ENCODE data around the gene EMID1. TPM values are rescaled to one million over a fixed set of nuclear protein-coding genes. Genes with fewer than 3 reads are reported as not detected.
A peak's percentile ranks its signal among the peaks of the same experiment; 100 is the strongest.

EMID1 gene
- total RNA-seq, 1 experiment from 2014 or later: 6.1 TPM

DNA sequence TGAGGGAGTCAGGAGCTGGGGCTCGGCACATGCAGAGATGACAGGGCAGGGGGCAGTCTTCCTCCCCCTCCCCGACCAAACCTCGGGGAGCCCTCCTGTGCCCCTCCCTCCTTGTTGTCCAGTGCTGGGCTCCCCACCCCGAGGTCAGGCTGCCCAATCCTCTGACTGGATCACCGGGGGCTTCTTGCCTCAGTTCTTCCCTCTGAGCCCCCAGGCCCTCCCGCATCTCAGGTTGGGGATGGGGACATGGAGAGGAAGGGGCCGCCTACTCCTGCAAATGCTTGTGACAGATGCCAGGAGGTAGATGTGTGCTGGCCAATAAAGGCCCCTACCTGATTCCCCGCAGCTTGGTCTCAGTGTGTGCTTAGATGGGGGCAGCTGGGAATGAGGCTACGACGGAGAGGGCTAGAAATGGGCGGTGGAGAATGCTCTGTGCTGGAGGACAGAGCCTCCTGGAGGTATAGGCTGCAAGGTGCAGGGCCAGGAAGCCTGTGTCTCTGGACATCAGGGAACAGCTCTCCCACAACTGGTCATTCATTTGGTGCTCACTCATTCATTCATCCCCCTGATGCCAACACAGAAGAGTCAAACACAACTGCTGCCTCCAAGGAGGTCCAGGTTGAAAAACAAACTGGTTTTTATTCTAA is 53.7 kb downstream of the EMID1 start:
- 0 out of 2 replicates have a peak overlapping the region, but pooled peaks have one; percentile 25 for H3K27ac Mint-ChIP-seq
- H3K4me1 Mint-ChIP-seq: no peaks in the 10 kb centered on the region
- no peaks in the 10 kb centered on the region for H3K9me3 Mint-ChIP-seq
- H3K36me3 Mint-ChIP-seq: peaks cover 3% of the 10 kb centered on the region; the same call in 1 of the 2 replicates
- POLR2A ChIA-PET: no interaction called here
- H3K27me3 Mint-ChIP-seq (ENCODE audit: low read depth): no peaks in the 10 kb centered on the region
- DNase-seq (ENCODE audit: low spot score): peak; percentile 39
- TF ChIP-seq, protein P1, sequence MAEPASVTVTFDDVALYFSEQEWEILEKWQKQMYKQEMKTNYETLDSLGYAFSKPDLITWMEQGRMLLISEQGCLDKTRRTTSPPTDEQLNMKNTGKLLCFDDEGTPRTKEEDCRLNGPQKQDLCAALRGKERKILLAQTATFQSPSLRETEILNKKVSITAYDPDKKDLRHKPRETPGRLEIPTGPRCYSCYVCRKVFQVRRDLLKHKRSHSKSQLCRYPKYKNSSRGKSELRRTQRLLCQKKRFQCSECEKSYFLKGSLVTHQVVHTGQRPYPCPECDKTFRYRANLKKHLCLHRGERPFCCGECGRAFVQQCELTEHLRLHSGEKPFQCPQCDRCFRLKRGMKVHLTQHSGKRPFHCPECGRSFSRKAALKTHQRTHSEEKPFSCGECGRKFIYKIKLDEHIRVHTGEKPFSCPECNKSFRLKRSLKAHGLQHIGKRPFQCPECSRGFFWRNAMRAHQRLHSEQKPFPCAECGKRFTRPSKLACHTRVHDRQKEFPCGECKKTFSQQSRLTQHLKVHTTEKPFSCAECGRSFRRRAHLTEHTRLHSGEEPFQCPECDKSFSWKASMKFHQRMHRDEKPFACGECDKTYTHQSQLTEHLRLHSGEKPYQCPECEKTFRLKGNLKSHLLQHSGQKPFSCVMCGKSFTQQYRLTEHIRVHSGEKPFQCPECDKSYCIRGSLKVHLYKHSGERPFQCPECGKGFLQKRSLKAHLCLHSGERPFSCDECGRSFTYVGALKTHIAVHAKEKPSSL (CRISPR knock-in tag; conservative IDR thresholded peaks at IDR 0.05): no peak
- TF ChIP-seq SP1 (CRISPR knock-in tag; conservative IDR thresholded peaks at IDR 0.05) (no peak), ATF6 (CRISPR knock-in tag; IDR thresholded peaks at IDR 0.05) (no peak), ZNF121 (CRISPR knock-in tag; IDR thresholded peaks at IDR 0.05) (no peak), CBFB (CRISPR knock-in tag; IDR thresholded peaks at IDR 0.05; ENCODE audit: low read depth) (no peak), CDX4 (CRISPR knock-in tag; IDR thresholded peaks at IDR 0.05; ENCODE audit: borderline replicate concordance) (no peak), MYBL2 (CRISPR knock-in tag; IDR thresholded peaks at IDR 0.05) (no peak), GABPB1 (CRISPR knock-in tag; IDR thresholded peaks at IDR 0.05) (no peak), ZSCAN18 (CRISPR knock-in tag; IDR thresholded peaks at IDR 0.05) (no peak)
- TF ChIP-seq, protein P2, sequence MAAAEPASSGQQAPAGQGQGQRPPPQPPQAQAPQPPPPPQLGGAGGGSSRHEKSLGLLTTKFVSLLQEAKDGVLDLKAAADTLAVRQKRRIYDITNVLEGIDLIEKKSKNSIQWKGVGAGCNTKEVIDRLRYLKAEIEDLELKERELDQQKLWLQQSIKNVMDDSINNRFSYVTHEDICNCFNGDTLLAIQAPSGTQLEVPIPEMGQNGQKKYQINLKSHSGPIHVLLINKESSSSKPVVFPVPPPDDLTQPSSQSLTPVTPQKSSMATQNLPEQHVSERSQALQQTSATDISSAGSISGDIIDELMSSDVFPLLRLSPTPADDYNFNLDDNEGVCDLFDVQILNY (CRISPR knock-in tag; IDR thresholded peaks at IDR 0.05): no peak
- CTCF ChIA-PET: interaction anchor here (0.6 to 9.0 kb wide), 16 partner anchors 8 to 1158 kb away, joined by 3 to 52 read pairs (median 4); partner anchors contain the start of genes EWSR1, RHBDD3 and THOC5
- peak; percentile 80 for ATAC-seq
- H3K4me3 Mint-ChIP-seq: no peak overlapping the region

DNA sequence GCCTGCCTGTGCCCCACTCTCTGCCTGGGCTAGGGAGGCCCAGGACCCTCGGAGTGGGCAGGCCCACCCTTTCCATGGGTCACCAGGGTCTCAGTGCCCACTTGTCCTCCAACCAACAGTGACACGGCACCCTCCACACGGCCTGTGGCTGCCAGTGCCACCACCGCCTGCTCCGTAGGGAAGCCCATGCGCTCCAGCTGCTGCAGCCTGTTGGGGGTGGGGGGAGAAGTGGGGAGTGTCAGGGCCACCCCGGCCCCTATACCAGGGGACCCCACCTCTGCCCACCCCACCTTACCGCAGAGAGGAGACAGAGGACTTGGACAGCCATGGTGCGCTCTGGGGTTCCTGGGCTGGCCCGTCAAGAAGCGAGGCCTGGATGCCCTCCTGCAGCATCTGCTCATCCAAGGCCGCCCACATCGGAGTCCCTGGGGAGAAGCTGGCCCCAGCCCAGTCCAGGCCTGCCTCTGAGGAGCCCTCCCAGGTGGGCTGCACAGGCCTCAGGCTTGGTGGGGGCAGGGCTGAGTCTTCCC is 54.4 kb downstream of the EMID1 start:
- no peak for TF ChIP-seq CTCF (IDR thresholded peaks at IDR 0.05)
- no peak for TF ChIP-seq NFYB (CRISPR knock-in tag; conservative IDR thresholded peaks at IDR 0.05; ENCODE audit: low read depth)
- no peak for TF ChIP-seq MYBL2 (CRISPR knock-in tag; IDR thresholded peaks at IDR 0.05)
- no peak for TF ChIP-seq TCF7 (CRISPR knock-in tag; IDR thresholded peaks at IDR 0.05; ENCODE audit: low read depth)
- no peak for TF ChIP-seq FOXP1 (CRISPR knock-in tag; IDR thresholded peaks at IDR 0.05; ENCODE audit: borderline replicate concordance)
- TF ChIP-seq PRRX2 (CRISPR knock-in tag; IDR thresholded peaks at IDR 0.05): no peak
- no peak for TF ChIP-seq ZNF138 (CRISPR knock-in tag; conservative IDR thresholded peaks at IDR 0.05)
- TF ChIP-seq, protein P2 (CRISPR knock-in tag; IDR thresholded peaks at IDR 0.05): no peak
- no peak for TF ChIP-seq EMX1 (CRISPR knock-in tag; IDR thresholded peaks at IDR 0.05)
- TF ChIP-seq TEAD1 (CRISPR knock-in tag; IDR thresholded peaks at IDR 0.05): no peak
- TF ChIP-seq RORB (CRISPR knock-in tag; IDR thresholded peaks at IDR 0.05): no peak
- TF ChIP-seq CDX4 (CRISPR knock-in tag; IDR thresholded peaks at IDR 0.05; ENCODE audit: borderline replicate concordance): no peak
- H3K36me3 Mint-ChIP-seq: peaks cover 3% of the 10 kb centered on the region; the same call in 1 of the 2 replicates
- H3K27ac Mint-ChIP-seq: no peak overlapping the region
- ChIA-PET POLR2A (interaction anchor here (0.6 kb wide), 1 partner anchor 179 kb away, joined by 3 read pairs; no protein-coding TSS in a partner anchor), CTCF (interaction anchor here (0.6 to 9.0 kb wide), 15 partner anchors 8 to 1158 kb away, joined by 3 to 52 read pairs (median 4); partner anchors contain the start of genes EWSR1, RHBDD3 and THOC5)
- H3K27me3 Mint-ChIP-seq (ENCODE audit: low read depth): no peaks in the 10 kb centered on the region
- no peaks in the 10 kb centered on the region for H3K4me1 Mint-ChIP-seq
- DNase-seq (ENCODE audit: low spot score) (no peak), ATAC-seq (no peak)
- H3K4me3 Mint-ChIP-seq: no peak overlapping the region
- H3K9me3 Mint-ChIP-seq: no peaks in the 10 kb centered on the region

Data from WTC11 (cell line).